Measurements from ENCODE around the gene HPSE2. TPM values are rescaled to one million over a fixed set of nuclear protein-coding genes. Genes with fewer than 3 reads are reported as not detected.

Gene HPSE2
- total RNA-seq, 1 donor from 2014 or later = not detected

DNA sequence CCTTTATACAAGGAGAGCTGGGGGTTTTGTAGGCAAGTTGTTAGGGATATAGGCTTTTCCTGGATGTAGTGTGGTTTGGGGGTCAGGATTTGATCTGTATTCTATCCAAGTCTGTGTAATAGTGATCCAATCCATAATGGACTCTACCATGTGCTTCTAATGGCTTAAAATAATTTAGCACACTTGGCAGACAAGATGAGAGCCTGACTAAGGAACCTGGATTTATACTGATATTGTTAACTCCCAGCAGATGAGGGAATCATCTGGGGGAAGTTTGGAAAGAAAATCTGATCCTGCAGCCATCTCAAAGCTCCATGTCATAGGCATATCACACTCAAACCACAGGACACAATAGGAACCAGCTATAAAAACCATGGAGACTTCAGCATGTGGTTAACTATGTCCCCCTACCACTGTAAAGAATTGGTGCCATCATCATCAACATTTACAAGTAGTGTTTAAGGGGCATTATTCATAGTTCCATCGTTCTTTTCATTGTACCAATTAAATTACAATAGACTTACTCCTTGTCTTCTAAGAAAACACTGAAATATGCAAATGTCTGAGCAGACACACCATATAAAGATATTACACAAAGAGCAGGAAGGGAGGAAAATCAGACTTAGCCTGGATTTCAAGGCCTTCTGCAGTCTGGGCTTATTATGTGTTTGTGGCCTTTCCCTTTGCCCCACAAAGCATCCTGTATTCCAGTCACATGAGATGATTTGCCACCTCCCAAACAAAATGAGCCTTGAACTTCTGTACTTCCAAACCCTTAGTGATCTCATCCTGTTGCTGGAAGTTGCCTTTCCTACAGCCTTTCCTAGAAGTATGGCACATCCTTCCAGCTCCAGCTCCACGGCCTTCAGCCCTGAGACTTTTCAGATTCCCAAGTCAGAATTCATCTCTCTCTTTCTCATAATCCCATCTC is 766.4 kb downstream of the HPSE2 start:
- no peak for FAIRE-seq
- Histone ChIP-seq H3K27me3 (ENCODE audit: control insufficient read depth, insufficient read depth, low read length) (peaks cover 3% of the 10 kb centered on the region), H3K36me3 (ENCODE audit: control insufficient read depth, insufficient read depth, low read length) (no peaks in the 10 kb centered on the region), H3K4me3 (ENCODE audit: low read depth, low read length) (no peak overlapping the region)
- DNase-seq (ENCODE audit: low read depth) = no peak
- TF ChIP-seq, protein P1, sequence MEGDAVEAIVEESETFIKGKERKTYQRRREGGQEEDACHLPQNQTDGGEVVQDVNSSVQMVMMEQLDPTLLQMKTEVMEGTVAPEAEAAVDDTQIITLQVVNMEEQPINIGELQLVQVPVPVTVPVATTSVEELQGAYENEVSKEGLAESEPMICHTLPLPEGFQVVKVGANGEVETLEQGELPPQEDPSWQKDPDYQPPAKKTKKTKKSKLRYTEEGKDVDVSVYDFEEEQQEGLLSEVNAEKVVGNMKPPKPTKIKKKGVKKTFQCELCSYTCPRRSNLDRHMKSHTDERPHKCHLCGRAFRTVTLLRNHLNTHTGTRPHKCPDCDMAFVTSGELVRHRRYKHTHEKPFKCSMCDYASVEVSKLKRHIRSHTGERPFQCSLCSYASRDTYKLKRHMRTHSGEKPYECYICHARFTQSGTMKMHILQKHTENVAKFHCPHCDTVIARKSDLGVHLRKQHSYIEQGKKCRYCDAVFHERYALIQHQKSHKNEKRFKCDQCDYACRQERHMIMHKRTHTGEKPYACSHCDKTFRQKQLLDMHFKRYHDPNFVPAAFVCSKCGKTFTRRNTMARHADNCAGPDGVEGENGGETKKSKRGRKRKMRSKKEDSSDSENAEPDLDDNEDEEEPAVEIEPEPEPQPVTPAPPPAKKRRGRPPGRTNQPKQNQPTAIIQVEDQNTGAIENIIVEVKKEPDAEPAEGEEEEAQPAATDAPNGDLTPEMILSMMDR (IDR thresholded peaks at IDR 0.05; ENCODE audit: insufficient read depth, low read length, severe bottlenecking) = no peak

DNA sequence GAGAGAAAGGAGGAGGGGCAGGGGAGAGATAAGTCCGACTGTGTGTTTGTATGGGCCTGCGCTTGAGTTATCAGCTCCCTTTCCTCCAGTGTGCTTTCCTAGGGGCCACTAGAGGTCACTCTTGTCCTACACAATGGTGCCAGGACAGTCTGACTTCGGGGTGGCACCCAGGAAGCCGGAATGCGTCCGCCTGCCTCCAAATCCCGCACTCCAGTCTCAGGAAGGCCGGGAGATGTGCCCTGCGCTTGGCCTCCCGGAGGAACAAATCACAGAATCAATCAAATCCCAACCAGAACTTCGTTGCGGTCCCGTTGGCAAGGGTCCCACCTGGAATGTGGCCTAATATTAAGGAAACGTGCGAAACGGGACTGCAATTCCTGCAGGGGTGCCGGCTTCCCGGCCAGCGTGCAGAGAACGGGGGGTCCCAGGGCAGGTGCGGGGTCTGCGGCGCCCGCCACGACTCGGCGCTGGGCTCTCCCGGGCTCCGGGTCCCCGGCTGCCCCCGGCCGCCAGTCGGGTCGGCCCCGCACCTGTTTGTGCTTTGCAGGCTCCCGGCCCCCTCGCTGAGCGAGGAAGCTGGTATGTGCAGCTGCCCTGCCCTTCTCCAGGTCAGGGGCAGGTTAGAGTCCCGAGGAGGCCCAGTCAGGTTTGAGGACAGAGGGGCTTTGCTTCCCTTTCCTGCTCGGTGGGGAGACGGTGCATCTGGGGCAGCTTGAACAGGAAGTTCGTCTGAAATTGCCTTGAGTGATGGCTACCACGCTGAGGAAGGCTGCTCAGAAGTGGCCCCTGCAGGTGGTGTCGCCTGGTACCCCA is 767.9 kb downstream of the HPSE2 start:
- H3K27me3 ChIP-seq (ENCODE audit: control insufficient read depth, insufficient read depth, low read length) = peaks cover 3% of the 10 kb centered on the region
- TF ChIP-seq, protein P1 (IDR thresholded peaks at IDR 0.05; ENCODE audit: insufficient read depth, low read length, severe bottlenecking) = peak; percentile 91
- no peak for FAIRE-seq
- peak; percentile 73 for DNase-seq (ENCODE audit: low read depth)
- H3K4me3 ChIP-seq (ENCODE audit: low read depth, low read length) = peak overlapping the region; percentile 33
- H3K36me3 ChIP-seq (ENCODE audit: control insufficient read depth, insufficient read depth, low read length) = no peaks in the 10 kb centered on the region

DNA sequence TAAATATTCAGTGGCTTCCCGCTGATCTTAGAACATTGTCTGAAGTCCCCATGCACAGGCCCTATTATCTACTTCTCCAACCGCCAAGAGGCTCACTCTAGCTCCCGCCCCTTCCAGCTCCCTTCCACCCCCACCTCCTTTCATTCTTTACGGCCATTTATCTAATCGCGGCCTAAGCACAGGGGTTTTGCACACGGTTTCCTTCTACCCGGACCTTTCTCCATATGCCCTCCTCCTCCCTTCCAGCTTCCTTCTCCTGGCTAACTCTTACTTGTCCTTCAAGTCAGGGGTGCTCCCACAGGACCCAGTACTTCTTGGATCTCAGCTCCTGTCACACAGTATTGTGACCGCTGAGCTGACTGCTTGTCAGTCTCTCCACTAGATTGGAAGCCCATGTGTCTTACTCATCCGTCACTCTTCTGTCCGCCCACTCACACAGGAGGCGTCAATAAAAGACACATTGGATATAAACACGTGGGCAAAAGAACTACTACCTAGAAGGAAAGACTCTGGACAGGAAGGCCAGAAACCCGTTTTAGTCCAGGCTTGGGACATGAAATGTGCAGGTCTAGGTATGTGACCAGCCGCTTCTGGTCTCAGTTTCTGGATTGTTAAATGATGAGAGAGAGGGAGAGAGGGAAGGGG is 768.7 kb downstream of the HPSE2 start:
- Histone ChIP-seq H3K27me3 (ENCODE audit: control insufficient read depth, insufficient read depth, low read length) (peaks cover 3% of the 10 kb centered on the region), H3K4me3 (ENCODE audit: low read depth, low read length) (no peak overlapping the region), H3K36me3 (ENCODE audit: control insufficient read depth, insufficient read depth, low read length) (no peaks in the 10 kb centered on the region)
- FAIRE-seq = no peak
- TF ChIP-seq, protein P1 (IDR thresholded peaks at IDR 0.05; ENCODE audit: insufficient read depth, low read length, severe bottlenecking) = no peak
- DNase-seq (ENCODE audit: low read depth) = no peak

DNA sequence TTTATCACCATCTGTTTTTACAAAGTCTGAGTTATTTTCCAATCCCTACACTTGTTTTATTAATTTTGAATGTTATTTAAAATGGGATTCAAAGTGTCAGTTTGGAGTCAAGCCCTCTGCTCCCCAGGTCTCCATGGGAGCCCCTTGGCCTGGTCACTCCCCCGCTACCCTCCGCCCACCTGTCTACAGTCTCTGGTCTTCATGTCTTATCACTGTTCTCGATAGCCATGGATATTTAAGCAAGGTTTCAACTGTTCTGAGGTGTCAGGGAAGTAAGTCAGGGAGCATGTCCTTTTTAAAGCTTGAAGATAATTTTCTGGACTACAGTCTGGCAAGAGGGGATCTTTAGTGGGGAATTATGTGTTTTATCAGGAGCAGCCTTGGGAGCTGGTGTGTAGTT is 769.8 kb downstream of the HPSE2 start:
- H3K36me3 ChIP-seq (ENCODE audit: control insufficient read depth, insufficient read depth, low read length) = no peaks in the 10 kb centered on the region
- DNase-seq (ENCODE audit: low read depth) (no peak), FAIRE-seq (no peak)
- H3K27me3 ChIP-seq (ENCODE audit: control insufficient read depth, insufficient read depth, low read length) = peaks cover 3% of the 10 kb centered on the region
- TF ChIP-seq, protein P1 (IDR thresholded peaks at IDR 0.05; ENCODE audit: insufficient read depth, low read length, severe bottlenecking) = no peak
- no peak overlapping the region for H3K4me3 ChIP-seq (ENCODE audit: low read depth, low read length)

DNA sequence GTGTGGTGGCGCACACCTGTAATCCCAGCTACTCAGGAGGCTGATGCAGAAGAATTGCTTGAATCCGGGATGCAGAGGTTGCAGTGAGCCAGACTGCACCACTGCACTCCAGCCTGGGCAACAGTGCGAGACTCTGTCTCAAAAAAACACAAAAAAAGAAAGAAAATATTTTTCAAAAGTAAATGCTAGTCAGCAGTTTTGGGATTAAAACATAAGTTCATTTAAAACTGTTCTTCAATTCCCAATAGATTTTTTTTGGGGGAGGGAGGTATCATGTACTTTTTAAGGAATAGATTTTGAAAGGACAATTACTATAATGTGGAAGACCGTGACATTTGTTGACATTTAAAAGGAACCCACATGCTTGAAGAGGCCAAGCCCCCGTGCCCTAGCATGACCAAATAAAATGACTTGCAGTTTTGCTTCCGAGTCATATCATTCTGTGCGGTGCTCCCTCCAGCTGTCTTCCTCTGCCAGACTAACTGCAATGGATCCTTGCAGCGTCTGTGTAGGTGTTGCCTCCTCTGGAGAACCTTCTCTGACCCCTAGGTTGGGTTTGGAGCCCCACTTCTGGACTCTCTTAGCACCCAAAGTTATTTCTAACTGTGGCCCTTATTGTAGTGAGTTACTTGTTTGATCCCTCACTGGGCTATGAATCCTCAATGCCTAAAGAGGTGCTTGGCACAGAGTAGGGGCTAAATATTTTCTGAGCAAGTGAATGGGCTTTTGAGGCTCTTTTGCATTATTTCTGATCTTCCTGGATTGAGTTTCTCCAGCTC is 771.5 kb downstream of the HPSE2 start:
- TF ChIP-seq, protein P1 (IDR thresholded peaks at IDR 0.05; ENCODE audit: insufficient read depth, low read length, severe bottlenecking) = no peak
- FAIRE-seq (no peak), DNase-seq (ENCODE audit: low read depth) (no peak)
- Histone ChIP-seq H3K4me3 (ENCODE audit: low read depth, low read length) (no peak overlapping the region), H3K36me3 (ENCODE audit: control insufficient read depth, insufficient read depth, low read length) (no peaks in the 10 kb centered on the region), H3K27me3 (ENCODE audit: control insufficient read depth, insufficient read depth, low read length) (peaks cover 3% of the 10 kb centered on the region)

All from bronchial epithelial cell (primary cell).